HepG2 (cell line): ENCODE results near the gene DENND1C. TPM values are rescaled to one million over a fixed set of nuclear protein-coding genes. Genes with fewer than 3 reads are reported as not detected.

Experiments used
- ATAC-seq: fragments of 200-7000 bp; cut with Tn5 transposase; 3 replicates; pipeline ENCODE4 v1.9.1; 2020; ENCODE audit warnings: mild to moderate bottlenecking, moderate library complexity
- BruUV-seq: library from RNA; stranded (reverse); fragments of 400-500 nt; replicated peaks from 2 replicates; lab custom pipeline; 2021; lab: Mats Ljungman, UMichigan
- CTCF ChIA-PET: fragments of 300-600 bp; formaldehyde crosslinking; extraction: SDS; loops from one replicate; lab custom pipeline; 2021; ENCODE audit warnings: low total read pairs, inconsistent platforms, low intra/inter-chr PET ratio; lab: Yijun Ruan, JAX
- POLR2A ChIA-PET: fragments of 350-600 bp; sonication (Branson Sonifier 250); formaldehyde crosslinking; loops from one replicate; lab custom pipeline; 2020; ENCODE audit warnings: antibody characterized with exemption, inconsistent platforms; lab: Yijun Ruan, JAX
- DNase-seq: peaks from one replicate; pipeline ENCODE4 v3.0.0-alpha.2; 2015; ENCODE audit warnings: low spot score
- FAIRE-seq: peaks from 3 replicates; lab custom pipeline; 2011; peaks lifted over from hg19 to GRCh38; lab: Jason Lieb, UNC
- H2AFZ ChIP-seq: one replicate; pipeline ENCODE4 v1.6.1; 2011; ENCODE audit warnings: low read length, inconsistent platforms
- H3K27ac ChIP-seq: fragments of 300-600 bp; 3 replicates; pipeline ENCODE4 v1.8.0; 2011; ENCODE audit warnings: mixed run types, mild to moderate bottlenecking, mixed read lengths, low read length, inconsistent platforms; ENCODE audit not compliant: insufficient read depth; ENCODE audit errors: extremely low read length
- H3K27me3 ChIP-seq, 2 experiments: fragments of 200-600 bp in 1 of 2; 2 replicates in 1 of 2; 3 replicates in 1 of 2; pipeline versions ENCODE4 v1.6.0 to v1.8.0; 2011; ENCODE audit warnings: low read length in 2 of 2, mild to moderate bottlenecking in 2 of 2, moderate library complexity in 2 of 2, inconsistent platforms in 1 of 2; ENCODE audit not compliant: insufficient read depth in 2 of 2, control insufficient read depth in 1 of 2
- H3K36me3 ChIP-seq, 2 experiments: fragments of 200-600 bp in 1 of 2; replicated peaks in 1 of 2; 2 replicates in 1 of 2; 3 replicates in 1 of 2; pipeline versions ENCODE4 v1.5.1 to v1.8.0; 2011; ENCODE audit warnings: low read length in 2 of 2, inconsistent platforms in 1 of 2; ENCODE audit not compliant: insufficient read depth in 2 of 2, control insufficient read depth in 1 of 2
- H3K4me1 ChIP-seq: 2 replicates; pipeline ENCODE4 v1.5.1; 2012; ENCODE audit warnings: low read length, inconsistent platforms; ENCODE audit not compliant: insufficient read depth
- H3K4me2 ChIP-seq: 2 replicates; pipeline ENCODE4 v1.6.0; 2011; ENCODE audit warnings: low read depth, low read length, inconsistent platforms
- H3K4me3 ChIP-seq, 3 experiments: fragments of 200-600 bp in 1 of 3; sonication (generic), shearing (Covaris generic) in 1 of 3; replicated peaks in 1 of 3; 2 replicates each; pipeline ENCODE4 v1.5.1; 2011 to 2016; ENCODE audit warnings: low read length in 3 of 3, inconsistent platforms in 2 of 3, low read depth in 2 of 3, mild to moderate bottlenecking in 2 of 3, control low read depth in 1 of 3, mixed read lengths in 1 of 3; ENCODE audit not compliant: insufficient read depth in 1 of 3
- H3K79me2 ChIP-seq: one replicate; pipeline ENCODE4 v1.6.1; 2011; ENCODE audit warnings: low read length, inconsistent platforms; ENCODE audit not compliant: insufficient read depth
- H3K9ac ChIP-seq: 2 replicates; pipeline ENCODE4 v1.6.0; 2011; ENCODE audit warnings: mild to moderate bottlenecking, low read depth, low read length, inconsistent platforms; ENCODE audit not compliant: insufficient read depth
- H3K9me3 ChIP-seq: 2 replicates; pipeline ENCODE4 v1.5.1; 2012; ENCODE audit warnings: mild to moderate bottlenecking, low read length
- H4K20me1 ChIP-seq: 2 replicates; pipeline ENCODE4 v1.6.0; 2011; ENCODE audit warnings: inconsistent platforms, mild to moderate bottlenecking, low read length, moderate library complexity; ENCODE audit not compliant: insufficient read depth
- HOXA3 ChIP-seq: sonication (generic); formaldehyde crosslinking; IDR thresholded peaks from 2 replicates; pipeline ENCODE4 v1.5.0; 2020; ENCODE audit warnings: missing genetic modification reagents
- LBX2 ChIP-seq: sonication (generic); formaldehyde crosslinking; IDR thresholded peaks from 2 replicates; pipeline ENCODE4 v1.5.0; 2020; ENCODE audit warnings: missing genetic modification reagents, mild to moderate bottlenecking, borderline replicate concordance
- NRL ChIP-seq: sonication (generic); formaldehyde crosslinking; IDR thresholded peaks from 2 replicates; pipeline ENCODE4 v1.5.0; 2020; ENCODE audit warnings: missing genetic modification reagents, mild to moderate bottlenecking, moderate library complexity, borderline replicate concordance
- RAD21 ChIP-seq: fragments of 450-650 bp; formaldehyde crosslinking; IDR thresholded peaks from 2 replicates; pipeline ENCODE4 v1.5.0; 2020; ENCODE audit warnings: mild to moderate bottlenecking
- RBM22 ChIP-seq: fragments of 200-400 bp; formaldehyde crosslinking; optimal IDR thresholded peaks from 2 replicates; pipeline ENCODE3; 2017; ENCODE audit warnings: mild to moderate bottlenecking, low read length, moderate library complexity
- RNF2 ChIP-seq: fragments of 450-650 bp; conservative IDR thresholded peaks from 2 replicates; pipeline ENCODE4 v1.6.1; 2016; ENCODE audit warnings: low read depth
- SALL1 ChIP-seq: sonication (generic); formaldehyde crosslinking; IDR thresholded peaks from 2 replicates; pipeline ENCODE4 v1.8.0; 2022; ENCODE audit warnings: mild to moderate bottlenecking, missing genetic modification reagents
- SMC3 ChIP-seq: IDR thresholded peaks from 2 replicates; pipeline ENCODE4 v1.6.1; 2011; ENCODE audit warnings: low read length, improper control_type of control experiment
- TOE1 ChIP-seq: sonication (generic); formaldehyde crosslinking; IDR thresholded peaks from 2 replicates; pipeline ENCODE4 v1.4.0; 2020; ENCODE audit warnings: mild to moderate bottlenecking, missing genetic modification reagents
- TRIM24 ChIP-seq: sonication (generic); formaldehyde crosslinking; IDR thresholded peaks from 2 replicates; pipeline ENCODE4 v1.8.0; 2022; ENCODE audit warnings: mild to moderate bottlenecking, missing genetic modification reagents
- ZBTB38 ChIP-seq: sonication (generic); formaldehyde crosslinking; IDR thresholded peaks from 2 replicates; pipeline ENCODE4 v1.5.1; 2020; ENCODE audit warnings: mild to moderate bottlenecking, missing genetic modification reagents
- ZNF225 ChIP-seq: sonication (generic); formaldehyde crosslinking; IDR thresholded peaks from 2 replicates; pipeline ENCODE4 v1.4.0; 2020; ENCODE audit warnings: mild to moderate bottlenecking, missing genetic modification reagents
- ZNF232 ChIP-seq: sonication (generic); formaldehyde crosslinking; IDR thresholded peaks from 2 replicates; pipeline ENCODE4 v1.4.0; 2020; ENCODE audit warnings: missing genetic modification reagents, borderline replicate concordance
- ZNF451 ChIP-seq: sonication (generic); formaldehyde crosslinking; IDR thresholded peaks from 2 replicates; pipeline ENCODE4 v1.5.0; 2020; ENCODE audit warnings: mild to moderate bottlenecking, missing genetic modification reagents
- ZNF761 ChIP-seq: sonication (generic); formaldehyde crosslinking; conservative IDR thresholded peaks from 2 replicates; pipeline ENCODE4 v1.4.0; 2020; ENCODE audit warnings: mild to moderate bottlenecking, missing genetic modification reagents
- ZNF83 ChIP-seq: sonication (generic); formaldehyde crosslinking; IDR thresholded peaks from 2 replicates; pipeline ENCODE4 v1.4.0; 2020; ENCODE audit warnings: missing genetic modification reagents, mild to moderate bottlenecking, borderline replicate concordance
- WGBS: methylation state at CpG from one replicate; pipeline ENCODE4 v1.1.6; 2017; ENCODE audit warnings: low lambda C conversion rate; 5-methylcytosine and 5-hydroxymethylcytosine counted together
- in situ Hi-C: cut with HindIII; loops from 2 replicates; pipeline ENCODE4 v1.10.0; 2017; ENCODE audit warnings: low pct_unique_long_range_greater_than_20kb; ENCODE audit not compliant: extremely low pct_ligation_motif_present
- intact Hi-C: fragments of 100-400 bp; cut with micrococcal nuclease; formaldehyde crosslinking; loops from one replicate; pipeline ENCODE4 v1.10.0; 2022; ENCODE audit not compliant: unreplicated experiment
- polyA plus RNA-seq, 8 experiments: library from polyadenylated mRNA; depleted of rRNA in 3 of 8; stranded (reverse) in 7 of 8; unstranded in 1 of 8; fragments of >200 nt; fragmentation: Illumina TruSeq in 4 of 8; extraction: Trizol in 4 of 8; gene quantifications; 2 replicates each; pipeline versions ENCODE4 v1.2.1 to v1.2.3, GENCODE V29; 2011 to 2016; ENCODE audit warnings: low read depth in 4 of 8, missing spikeins in 1 of 8, mixed read lengths in 1 of 8; ENCODE audit not compliant: insufficient read depth in 1 of 8
- total RNA-seq, 5 experiments: library from RNA; depleted of rRNA; stranded (reverse); fragments of >200 nt; fragmentation: Illumina TruSeq; extraction: Trizol; gene quantifications; 2 replicates each; pipeline ENCODE4 v1.2.3, GENCODE V29; 2016; ENCODE audit warnings: low read depth in 1 of 5
- TF ChIP-seq, protein P1 (sequence below): sonication (generic); formaldehyde crosslinking; IDR thresholded peaks from 2 replicates; pipeline ENCODE4 v1.4.0; 2020; ENCODE audit warnings: mild to moderate bottlenecking, missing genetic modification reagents
- TF ChIP-seq, protein P2 (sequence below): sonication (generic); formaldehyde crosslinking; IDR thresholded peaks from 2 replicates; pipeline ENCODE4 v1.5.0; 2020; ENCODE audit warnings: missing genetic modification reagents
- TF ChIP-seq, protein P3 (sequence below): sonication (generic); formaldehyde crosslinking; IDR thresholded peaks from 2 replicates; pipeline ENCODE4 v1.5.0; 2020; ENCODE audit warnings: mild to moderate bottlenecking, missing genetic modification reagents

Gene DENND1C
- total and polyA plus RNA-seq, 2 of the 13 experiments (the other 11 are each of a cell fraction or from before 2014, with no cell fraction given) = 0.04 to 0.73 TPM

GRCh38 chr19:6425732-6426620 is 55.6 kb downstream of the DENND1C start:
- in situ Hi-C loops (no loop called here), intact Hi-C loops (no loop called here)
- peak; percentile 60 for DNase-seq
- ATAC-seq = peak; percentile 7; the same call in 1 of the 3 replicates
- POLR2A ChIA-PET = interaction anchor here (0.7 to 3.0 kb wide), 6 partner anchors 9 to 65 kb away, joined by 3 to 29 read pairs (median 10); partner anchors contain the start of genes ALKBH7, CLPP, GTF2F1 and SLC25A41
- Histone ChIP-seq H3K27ac (peak overlapping the region; percentile 62), H3K4me2 (peak overlapping the region; percentile 43), H3K4me1 (peaks cover 33% of the 10 kb centered on the region), H3K4me3 (peak overlapping the region in 1 of 3 experiments; percentile 18; a peak in 1 of 6 replicates), H3K79me2 (peaks cover 31% of the 10 kb centered on the region), H3K27me3 (no peaks in the 10 kb centered on the region; a peak in 1 of 5 replicates), H3K36me3 (peaks cover 8 to 16% of the 10 kb centered on the region in 2 experiments; a peak in 4 of 5 replicates), H3K9me3 (no peaks in the 10 kb centered on the region), H4K20me1 (peaks cover 29% of the 10 kb centered on the region), H3K9ac (peak overlapping the region; percentile 52), H2AFZ (peak overlapping the region; percentile 30)
- 88% methylated on average over 16 of the region's 21 CpGs for WGBS
- BruUV-seq = TSS peak; percentile 67
- no peak for FAIRE-seq
- CTCF ChIA-PET = interaction anchor here (1.3 to 1.4 kb wide), 2 partner anchors 260 to 300 kb away, joined by 3 to 5 read pairs; no protein-coding TSS in a partner anchor
- TF ChIP-seq RBM22 (no peak), ZNF83 (CRISPR knock-in tag) (0 out of 2 replicates have a peak, but pooled peaks have one; percentile 7), ZNF232 (peak; percentile 11; the same call in 1 of the 2 replicates), NRL (0 out of 2 replicates have a peak, but pooled peaks have one; percentile 4), ZBTB38 (peak; percentile 81), SALL1 (0 out of 2 replicates have a peak, but pooled peaks have one; percentile 22), HOXA3 (CRISPR knock-in tag) (peak; percentile 36; the same call in 1 of the 2 replicates), ZNF761 (CRISPR knock-in tag) (no peak), ZNF225 (CRISPR knock-in tag) (0 out of 2 replicates have a peak, but pooled peaks have one; percentile 51), RAD21 (0 out of 2 replicates have a peak, but pooled peaks have one; percentile 20), SMC3 (peak; percentile 54), LBX2 (CRISPR knock-in tag) (peak; percentile 34), RNF2 (0 out of 2 replicates have a peak, but pooled peaks have one; percentile 7), TRIM24 (CRISPR knock-in tag) (no peak), TOE1 (CRISPR knock-in tag) (no peak), ZNF451 (CRISPR knock-in tag) (0 out of 2 replicates have a peak, but pooled peaks have one; percentile 28)
- TF ChIP-seq, protein P1, sequence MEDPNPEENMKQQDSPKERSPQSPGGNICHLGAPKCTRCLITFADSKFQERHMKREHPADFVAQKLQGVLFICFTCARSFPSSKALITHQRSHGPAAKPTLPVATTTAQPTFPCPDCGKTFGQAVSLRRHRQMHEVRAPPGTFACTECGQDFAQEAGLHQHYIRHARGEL (CRISPR knock-in tag) = peak; percentile 30; the same call in 1 of the 2 replicates
- TF ChIP-seq, protein P2, sequence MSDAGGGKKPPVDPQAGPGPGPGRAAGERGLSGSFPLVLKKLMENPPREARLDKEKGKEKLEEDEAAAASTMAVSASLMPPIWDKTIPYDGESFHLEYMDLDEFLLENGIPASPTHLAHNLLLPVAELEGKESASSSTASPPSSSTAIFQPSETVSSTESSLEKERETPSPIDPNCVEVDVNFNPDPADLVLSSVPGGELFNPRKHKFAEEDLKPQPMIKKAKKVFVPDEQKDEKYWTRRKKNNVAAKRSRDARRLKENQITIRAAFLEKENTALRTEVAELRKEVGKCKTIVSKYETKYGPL (CRISPR knock-in tag) = no peak
- TF ChIP-seq, protein P3, sequence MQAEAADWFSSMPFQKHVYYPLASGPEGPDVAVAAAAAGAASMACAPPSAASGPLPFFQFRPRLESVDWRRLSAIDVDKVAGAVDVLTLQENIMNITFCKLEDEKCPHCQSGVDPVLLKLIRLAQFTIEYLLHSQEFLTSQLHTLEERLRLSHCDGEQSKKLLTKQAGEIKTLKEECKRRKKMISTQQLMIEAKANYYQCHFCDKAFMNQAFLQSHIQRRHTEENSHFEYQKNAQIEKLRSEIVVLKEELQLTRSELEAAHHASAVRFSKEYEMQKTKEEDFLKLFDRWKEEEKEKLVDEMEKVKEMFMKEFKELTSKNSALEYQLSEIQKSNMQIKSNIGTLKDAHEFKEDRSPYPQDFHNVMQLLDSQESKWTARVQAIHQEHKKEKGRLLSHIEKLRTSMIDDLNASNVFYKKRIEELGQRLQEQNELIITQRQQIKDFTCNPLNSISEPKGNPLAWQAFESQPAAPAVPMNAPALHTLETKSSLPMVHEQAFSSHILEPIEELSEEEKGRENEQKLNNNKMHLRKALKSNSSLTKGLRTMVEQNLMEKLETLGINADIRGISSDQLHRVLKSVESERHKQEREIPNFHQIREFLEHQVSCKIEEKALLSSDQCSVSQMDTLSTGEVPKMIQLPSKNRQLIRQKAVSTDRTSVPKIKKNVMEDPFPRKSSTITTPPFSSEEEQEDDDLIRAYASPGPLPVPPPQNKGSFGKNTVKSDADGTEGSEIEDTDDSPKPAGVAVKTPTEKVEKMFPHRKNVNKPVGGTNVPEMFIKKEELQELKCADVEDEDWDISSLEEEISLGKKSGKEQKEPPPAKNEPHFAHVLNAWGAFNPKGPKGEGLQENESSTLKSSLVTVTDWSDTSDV (CRISPR knock-in tag) = peak; percentile 47; the same call in 1 of the 2 replicates
